ENCODE measurements around the gene GPRC5B. TPM values are rescaled to one million over a fixed set of nuclear protein-coding genes. Genes with fewer than 3 reads are reported as not detected.

GPRC5B gene
- total RNA-seq, 4 donors from 2014 or later = 16.5 to 53.0 (median 22.3) TPM

DNA sequence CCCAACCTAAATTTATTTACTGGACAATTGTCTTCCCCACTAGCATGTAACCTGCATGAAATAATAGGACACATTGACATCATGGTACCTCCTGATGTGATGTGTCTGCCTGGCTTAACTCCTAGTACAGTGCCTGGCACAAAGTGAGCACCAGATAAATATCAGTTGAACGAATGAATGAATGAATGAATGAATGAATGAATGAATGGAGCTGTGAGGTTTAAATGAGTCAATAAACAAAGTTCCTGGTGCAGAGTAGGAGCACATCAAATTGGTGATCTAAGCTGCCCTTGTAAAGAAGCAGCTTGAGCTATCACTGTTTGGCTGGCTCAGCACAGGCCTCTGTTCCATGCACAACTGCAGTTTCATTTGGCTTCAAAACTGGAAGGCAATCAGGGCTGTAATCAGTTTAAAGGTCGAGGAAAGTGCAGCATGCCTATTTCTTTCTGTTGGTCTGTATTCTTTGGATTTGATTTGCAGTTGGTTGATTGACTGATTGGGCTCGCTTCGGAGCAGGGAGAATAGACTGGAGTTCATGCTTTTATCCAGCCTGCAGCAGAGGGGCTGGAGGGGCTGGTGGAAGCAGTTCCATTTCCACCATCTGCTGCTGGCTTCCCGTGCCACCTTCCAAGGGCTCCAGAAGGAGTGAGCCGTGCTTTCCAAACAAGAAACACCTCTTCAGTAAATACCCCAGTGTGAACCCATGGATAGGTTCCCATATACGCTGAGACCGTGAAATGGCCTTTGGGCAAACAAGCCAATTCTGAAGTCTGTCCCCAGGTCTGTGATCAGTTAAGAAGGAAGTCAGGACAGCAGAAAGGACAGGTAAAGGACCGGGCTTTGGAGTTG, 54.6 kb downstream of the GPRC5B start:
- Histone ChIP-seq H3K27me3 (no peaks in the 10 kb centered on the region), H3K4me3 (no peak overlapping the region), H3K36me3 (no peaks in the 10 kb centered on the region), H3K4me1 (no peaks in the 10 kb centered on the region), H3K9me3 (no peaks in the 10 kb centered on the region), H3K27ac (no peak overlapping the region)
- intact Hi-C loops (cut with DNase I; ENCODE audit: low total_unique reads) = no loop called here
- no peak for DNase-seq
- TF ChIP-seq POLR2A (IDR thresholded peaks at IDR 0.05) = no peak
- TF ChIP-seq, protein P1, sequence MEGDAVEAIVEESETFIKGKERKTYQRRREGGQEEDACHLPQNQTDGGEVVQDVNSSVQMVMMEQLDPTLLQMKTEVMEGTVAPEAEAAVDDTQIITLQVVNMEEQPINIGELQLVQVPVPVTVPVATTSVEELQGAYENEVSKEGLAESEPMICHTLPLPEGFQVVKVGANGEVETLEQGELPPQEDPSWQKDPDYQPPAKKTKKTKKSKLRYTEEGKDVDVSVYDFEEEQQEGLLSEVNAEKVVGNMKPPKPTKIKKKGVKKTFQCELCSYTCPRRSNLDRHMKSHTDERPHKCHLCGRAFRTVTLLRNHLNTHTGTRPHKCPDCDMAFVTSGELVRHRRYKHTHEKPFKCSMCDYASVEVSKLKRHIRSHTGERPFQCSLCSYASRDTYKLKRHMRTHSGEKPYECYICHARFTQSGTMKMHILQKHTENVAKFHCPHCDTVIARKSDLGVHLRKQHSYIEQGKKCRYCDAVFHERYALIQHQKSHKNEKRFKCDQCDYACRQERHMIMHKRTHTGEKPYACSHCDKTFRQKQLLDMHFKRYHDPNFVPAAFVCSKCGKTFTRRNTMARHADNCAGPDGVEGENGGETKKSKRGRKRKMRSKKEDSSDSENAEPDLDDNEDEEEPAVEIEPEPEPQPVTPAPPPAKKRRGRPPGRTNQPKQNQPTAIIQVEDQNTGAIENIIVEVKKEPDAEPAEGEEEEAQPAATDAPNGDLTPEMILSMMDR (IDR thresholded peaks at IDR 0.05) = no peak

DNA sequence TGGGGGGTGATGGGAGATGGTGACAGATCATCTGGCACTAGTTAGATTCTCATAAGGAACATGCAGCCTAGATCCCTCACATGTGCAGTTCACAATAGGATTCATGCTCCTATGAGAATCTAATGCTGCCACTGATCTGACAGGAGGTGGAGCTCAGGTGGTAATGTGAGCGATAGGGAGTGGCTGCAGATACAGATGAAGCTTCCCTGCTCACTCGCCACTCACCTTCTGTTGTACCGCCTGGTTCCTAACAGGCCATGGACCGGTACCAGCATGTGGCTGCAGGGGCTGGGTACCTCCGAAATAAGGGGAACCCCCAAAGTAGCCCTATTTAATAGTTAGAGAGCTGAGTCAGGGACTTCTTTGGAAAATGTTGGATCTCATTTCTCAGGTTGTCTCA, 60.4 kb downstream of the GPRC5B start:
- intact Hi-C loops (cut with DNase I; ENCODE audit: low total_unique reads) = no loop called here
- no peak overlapping the region for H3K4me3 ChIP-seq
- H3K27ac ChIP-seq = no peak overlapping the region
- no peak for DNase-seq
- H3K4me1 ChIP-seq = no peaks in the 10 kb centered on the region
- no peaks in the 10 kb centered on the region for H3K36me3 ChIP-seq
- no peaks in the 10 kb centered on the region for H3K9me3 ChIP-seq
- no peak for TF ChIP-seq POLR2A (IDR thresholded peaks at IDR 0.05)
- TF ChIP-seq, protein P1 (IDR thresholded peaks at IDR 0.05) = no peak
- no peaks in the 10 kb centered on the region for H3K27me3 ChIP-seq

DNA sequence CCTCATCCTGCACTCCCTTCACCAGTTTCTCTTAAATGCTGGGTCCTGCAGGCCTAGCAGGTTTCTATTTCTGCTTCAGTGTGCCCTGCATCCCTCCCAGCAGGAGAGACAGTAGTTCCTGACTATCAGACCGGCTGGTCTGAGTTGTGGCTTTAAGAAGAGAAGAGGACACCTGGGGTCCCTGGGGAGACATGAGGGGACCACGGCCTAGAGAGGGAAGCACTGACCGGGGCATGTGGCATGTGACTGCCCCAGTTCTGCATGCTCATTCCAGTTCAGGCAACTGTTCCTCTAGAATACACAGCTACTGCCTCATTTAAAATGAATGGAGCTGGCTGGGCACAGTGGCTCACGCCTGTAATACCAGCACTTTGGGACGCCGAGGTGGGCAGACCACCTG, 61.3 kb downstream of the GPRC5B start:
- TF ChIP-seq, protein P1 (IDR thresholded peaks at IDR 0.05) = no peak
- no peak for TF ChIP-seq POLR2A (IDR thresholded peaks at IDR 0.05)
- Histone ChIP-seq H3K9me3 (no peaks in the 10 kb centered on the region), H3K27ac (no peak overlapping the region), H3K36me3 (no peaks in the 10 kb centered on the region), H3K4me1 (no peaks in the 10 kb centered on the region), H3K4me3 (no peak overlapping the region), H3K27me3 (no peaks in the 10 kb centered on the region)
- no peak for DNase-seq
- intact Hi-C loops (cut with DNase I; ENCODE audit: low total_unique reads) = no loop called here

DNA sequence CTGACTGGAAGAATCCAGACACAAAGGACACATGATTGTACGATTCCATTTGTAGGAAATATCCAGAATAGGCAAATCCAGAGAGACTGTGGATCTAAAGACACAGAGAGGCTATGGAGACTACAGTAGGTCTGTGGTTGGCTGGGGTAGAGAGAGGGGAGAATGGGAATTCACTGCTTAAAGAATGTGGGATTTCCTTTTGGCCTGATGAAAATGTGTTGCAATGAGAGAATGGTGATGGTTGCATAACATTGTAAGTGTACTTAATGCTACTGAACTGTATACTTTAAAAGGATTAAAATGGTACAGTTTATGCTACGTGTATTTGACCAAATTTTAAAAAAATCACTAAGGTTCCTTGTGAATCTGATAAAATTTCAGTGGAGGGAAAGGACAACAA, 62.1 kb downstream of the GPRC5B start:
- TF ChIP-seq, protein P1 (IDR thresholded peaks at IDR 0.05) = no peak
- TF ChIP-seq POLR2A (IDR thresholded peaks at IDR 0.05) = no peak
- intact Hi-C loops (cut with DNase I; ENCODE audit: low total_unique reads) = no loop called here

DNA sequence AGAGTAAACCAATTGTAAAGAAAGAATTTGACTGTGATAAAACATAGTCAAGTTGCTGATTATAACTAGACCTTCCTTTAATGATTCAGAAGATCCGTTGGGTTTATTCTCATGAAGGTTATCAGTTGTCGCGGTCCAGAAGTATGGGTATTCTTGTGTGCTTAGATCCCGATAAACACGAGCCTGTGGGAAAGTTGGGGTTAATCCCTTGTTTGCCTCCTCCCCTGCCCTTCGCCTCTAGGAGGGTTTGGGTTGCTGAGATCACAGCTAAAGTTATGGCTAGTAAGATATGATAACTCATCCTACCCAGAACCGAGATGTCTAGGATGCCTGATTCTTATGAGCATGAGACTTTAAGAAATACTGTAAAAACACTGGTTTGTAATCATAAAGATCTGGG, 66.8 kb downstream of the GPRC5B start:
- Histone ChIP-seq H3K27me3 (no peaks in the 10 kb centered on the region), H3K4me3 (no peak overlapping the region), H3K4me1 (no peaks in the 10 kb centered on the region), H3K36me3 (no peaks in the 10 kb centered on the region), H3K27ac (no peak overlapping the region), H3K9me3 (no peaks in the 10 kb centered on the region)
- TF ChIP-seq, protein P1 (IDR thresholded peaks at IDR 0.05) = no peak
- no peak for TF ChIP-seq POLR2A (IDR thresholded peaks at IDR 0.05)
- intact Hi-C loops (cut with DNase I; ENCODE audit: low total_unique reads) = no loop called here
- no peak for DNase-seq

More for the DNA sequence above, 62.1 kb downstream of the GPRC5B start:
- no peaks in the 10 kb centered on the region for H3K27me3 ChIP-seq
- no peak overlapping the region for H3K4me3 ChIP-seq
- H3K4me1 ChIP-seq = no peaks in the 10 kb centered on the region
- H3K27ac ChIP-seq = no peak overlapping the region
- no peaks in the 10 kb centered on the region for H3K9me3 ChIP-seq
- DNase-seq = no peak
- no peaks in the 10 kb centered on the region for H3K36me3 ChIP-seq

Measured in uterus (tissue), 4 donors.